Activated CD4-positive, alpha-beta memory T cell treated with anti-CD3 and anti-CD28 coated beads for 36 hours (primary cell): Measurements from ENCODE around the gene VAMP2. TPM values are rescaled to one million over a fixed set of nuclear protein-coding genes. Genes with fewer than 3 reads are reported as not detected.

Experiments
- CTCF ChIA-PET: fragments of 350-600 bp; sonication (Branson Sonifier 250); formaldehyde crosslinking; loops from one replicate; lab custom pipeline; 2021; ENCODE audit warnings: antibody characterized with exemption, inconsistent platforms; lab: Charles Lee
- POLR2A ChIA-PET: fragments of 350-600 bp; sonication (Branson Sonifier 250); formaldehyde crosslinking; loops from one replicate; lab custom pipeline; 2021; ENCODE audit warnings: antibody characterized with exemption; lab: Charles Lee
- DNase-seq: peaks from one replicate; pipeline ENCODE4 v3.0.0-alpha.2; 2020
- H3K27ac Mint-ChIP-seq: one replicate; pipeline ENCODE4 v1.8.0; 2021; ENCODE audit warnings: mixed read lengths
- H3K27me3 Mint-ChIP-seq: one replicate; pipeline ENCODE4 v1.8.0; 2021; ENCODE audit warnings: mixed read lengths
- H3K36me3 Mint-ChIP-seq: one replicate; pipeline ENCODE4 v1.8.0; 2021; ENCODE audit warnings: mixed read lengths
- H3K4me1 Mint-ChIP-seq: one replicate; pipeline ENCODE4 v1.8.0; 2021; ENCODE audit warnings: low read depth, mixed read lengths
- H3K4me3 Mint-ChIP-seq: one replicate; pipeline ENCODE4 v1.8.0; 2021; ENCODE audit warnings: mild to moderate bottlenecking, mixed read lengths
- H3K9me3 Mint-ChIP-seq: one replicate; pipeline ENCODE4 v1.8.0; 2021; ENCODE audit warnings: mixed read lengths
- intact Hi-C: fragments of 100-400 bp; cut with micrococcal nuclease; formaldehyde crosslinking; loops from one replicate; pipeline ENCODE4 v1.15.1; 2023
- total RNA-seq, 2 experiments: library from RNA; stranded (reverse); gene quantifications; one replicate each; pipeline ENCODE4 v1.2.3, GENCODE V29; 2021

VAMP2 gene, protein sequence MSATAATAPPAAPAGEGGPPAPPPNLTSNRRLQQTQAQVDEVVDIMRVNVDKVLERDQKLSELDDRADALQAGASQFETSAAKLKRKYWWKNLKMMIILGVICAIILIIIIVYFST
- 10 to 100 TPM; 30.1 to 30.4 TPM for total RNA-seq

DNA sequence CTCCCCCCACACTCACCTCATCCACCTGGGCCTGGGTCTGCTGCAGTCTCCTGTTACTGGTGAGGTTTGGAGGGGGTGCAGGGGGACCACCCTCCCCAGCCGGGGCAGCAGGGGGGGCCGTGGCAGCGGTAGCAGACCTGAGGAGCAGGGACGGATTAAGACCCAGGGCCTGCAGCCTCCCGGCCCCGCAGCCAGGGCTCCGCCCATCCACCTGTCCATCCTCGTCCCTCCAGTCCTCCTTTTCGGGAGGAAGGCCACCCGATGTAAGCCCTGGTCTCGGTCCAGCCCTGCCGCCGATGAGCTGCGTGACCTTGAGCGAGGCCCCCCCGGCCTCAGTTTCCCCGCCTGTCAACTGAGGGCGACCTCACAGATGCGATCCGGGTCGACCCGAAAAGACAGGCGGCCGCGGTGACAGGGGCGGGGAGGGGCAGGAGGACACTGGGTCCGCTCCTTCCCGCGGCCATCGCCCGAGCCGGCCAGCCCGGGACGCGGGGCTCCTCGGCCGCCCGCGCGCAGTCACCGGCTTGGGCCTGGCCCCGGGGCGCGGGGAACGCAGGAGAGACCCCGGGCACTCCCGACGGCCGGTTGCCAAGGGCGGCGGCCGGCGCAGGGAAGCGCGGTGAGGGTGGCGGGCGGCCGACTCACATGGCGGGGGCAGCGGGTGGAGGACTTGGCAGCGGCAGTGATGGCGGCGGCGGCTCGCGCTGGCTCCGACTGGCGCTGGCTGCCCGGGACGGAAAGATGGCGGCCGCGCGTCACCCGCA lies at the start of gene VAMP2:
Gene VAMP2 (minus strand): TSS at position 716 of the 764 bp plus-strand sequence. CDS start 69 bp downstream, at position 647.
- ChIA-PET CTCF (interaction anchor here (1.6 to 2.2 kb wide), 2 partner anchors 11 to 59 kb away, joined by 3 to 8 read pairs; no protein-coding TSS in a partner anchor), POLR2A (interaction anchor here (0.6 to 4.5 kb wide), 2 partner anchors 9 to 11 kb away, joined by 3 to 146 read pairs; no protein-coding TSS in a partner anchor)
- Mint-ChIP-seq H3K9me3 (no peaks in the 10 kb centered on the region), H3K4me3 (peak within 1 kb of the TSS; percentile 86), H3K36me3 (peaks cover 24% of the 10 kb centered on the region), H3K27ac (peak within 1 kb of the TSS; percentile 95), H3K4me1 (peaks cover 52% of the 10 kb centered on the region), H3K27me3 (no peaks in the 10 kb centered on the region)
- peak; percentile 88 for DNase-seq
- intact Hi-C loops: no loop called here

DNA sequence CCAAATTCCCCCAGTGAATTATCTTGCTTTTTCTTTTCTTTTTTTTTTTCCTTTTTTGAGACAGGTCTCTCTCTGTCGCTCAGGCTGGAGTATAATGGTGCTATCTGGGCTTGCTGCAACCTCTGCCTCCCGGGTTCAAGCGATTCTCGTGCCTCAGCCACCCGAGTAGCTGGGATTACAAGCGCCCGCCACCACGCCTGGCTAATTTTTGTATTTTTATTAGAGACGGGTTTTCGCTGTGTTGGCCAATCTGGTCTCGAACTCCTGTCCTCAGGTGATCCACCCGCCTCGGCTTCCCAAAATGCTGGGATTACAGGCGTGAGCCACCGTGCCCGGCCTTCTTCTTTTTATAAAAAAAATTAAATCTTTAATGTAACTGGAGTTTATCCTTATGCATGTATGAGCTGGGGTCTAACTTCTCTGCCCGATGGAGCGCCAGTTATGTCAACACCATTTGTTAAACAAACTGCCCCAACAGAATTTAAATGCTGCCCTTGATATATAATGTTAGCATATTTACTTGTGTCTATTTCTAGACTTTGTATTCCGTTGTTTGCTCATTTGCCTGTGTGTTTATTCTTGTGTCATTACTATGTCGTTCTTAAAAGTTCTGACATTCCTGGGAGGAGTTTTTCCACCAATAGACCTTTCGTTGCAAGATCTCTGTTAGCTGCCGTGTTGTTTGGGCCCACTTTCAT lies 48.2 kb upstream of the VAMP2 start:
- POLR2A ChIA-PET: interaction anchor here (0.7 to 4.7 kb wide), 15 partner anchors 12 to 167 kb away, joined by 3 to 40 read pairs (median 5); partner anchors contain the start of genes BORCS6, CTC1, KRABD2 and RANGRF
- no peaks in the 10 kb centered on the region for H3K9me3 Mint-ChIP-seq
- CTCF ChIA-PET: interaction anchor here (0.7 to 2.2 kb wide), 11 partner anchors 11 to 117 kb away, joined by 3 to 9 read pairs (median 4); no protein-coding TSS in a partner anchor
- H3K27me3 Mint-ChIP-seq: no peaks in the 10 kb centered on the region
- peak overlapping the region; percentile 97 for H3K27ac Mint-ChIP-seq
- DNase-seq: no peak
- H3K4me1 Mint-ChIP-seq: peaks cover 23% of the 10 kb centered on the region
- H3K4me3 Mint-ChIP-seq: peak overlapping the region; percentile 99
- intact Hi-C loops: loop anchor here (1.0 to 2.0 kb wide), 5 partner anchors 10 to 47 kb away; no protein-coding TSS in a partner anchor
- peaks cover 34% of the 10 kb centered on the region for H3K36me3 Mint-ChIP-seq

DNA sequence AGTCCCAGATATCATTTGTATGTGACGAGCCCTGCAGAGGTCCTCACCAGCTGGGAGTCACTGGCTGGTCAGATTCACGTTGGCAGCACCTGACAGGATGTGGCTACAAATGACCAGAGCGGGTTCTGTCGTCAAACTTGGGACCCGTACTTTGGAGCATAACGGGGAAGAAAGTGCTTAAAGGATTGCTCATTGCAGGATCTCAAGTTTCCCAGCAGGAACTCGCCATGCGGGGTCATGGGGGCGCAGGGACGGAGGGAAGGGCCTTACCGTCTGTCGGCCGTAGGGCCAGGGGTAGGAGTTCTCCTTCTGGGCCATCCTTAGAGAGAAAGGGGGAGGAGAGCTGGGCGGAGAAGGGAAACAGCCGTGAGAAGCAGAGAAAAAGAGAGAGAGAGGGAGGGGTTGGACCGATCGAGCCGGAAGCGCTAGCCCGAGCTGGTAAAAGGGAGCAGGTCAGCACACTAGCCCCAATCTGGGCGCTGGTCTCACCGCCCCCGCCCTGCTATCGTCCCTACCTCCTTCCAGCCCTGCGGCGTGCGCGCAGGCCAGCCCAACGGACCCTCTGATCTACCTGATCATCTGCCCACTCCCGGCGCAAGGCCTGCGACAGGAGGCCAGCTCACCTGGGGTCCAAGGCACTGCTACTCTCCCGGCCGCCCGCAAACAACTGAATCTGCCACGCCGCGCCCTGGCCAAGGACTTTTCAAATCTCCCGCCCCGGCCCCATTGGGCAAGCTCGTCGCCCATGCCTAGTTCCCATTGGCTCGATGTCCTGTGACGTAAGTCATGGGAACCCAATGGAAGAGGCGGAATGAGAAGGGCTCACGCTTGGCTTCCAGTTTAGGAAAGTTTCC lies 47.4 kb upstream of the VAMP2 start, which contains the start of gene AURKB:
Gene AURKB (minus strand): TSS at position 669 of the 854 bp plus-strand sequence. CDS start 351 bp downstream, at position 318.
- Mint-ChIP-seq H3K4me3 (peak within 1 kb of the TSS; percentile 99), H3K4me1 (peaks cover 23% of the 10 kb centered on the region), H3K27ac (peak within 1 kb of the TSS; percentile 97), H3K27me3 (no peaks in the 10 kb centered on the region), H3K36me3 (peaks cover 39% of the 10 kb centered on the region), H3K9me3 (no peaks in the 10 kb centered on the region)
- intact Hi-C loops: loop anchor here (1.0 to 2.0 kb wide), 5 partner anchors 10 to 46 kb away; no protein-coding TSS in a partner anchor
- ChIA-PET POLR2A (interaction anchor here (0.6 to 4.7 kb wide), 18 partner anchors 11 to 171 kb away, joined by 3 to 40 read pairs (median 4); partner anchors contain the start of genes BORCS6, CTC1, KRABD2 and RANGRF), CTCF (interaction anchor here (0.7 to 2.2 kb wide), 10 partner anchors 10 to 116 kb away, joined by 3 to 9 read pairs (median 4); no protein-coding TSS in a partner anchor)
- peak; percentile 96 for DNase-seq

DNA sequence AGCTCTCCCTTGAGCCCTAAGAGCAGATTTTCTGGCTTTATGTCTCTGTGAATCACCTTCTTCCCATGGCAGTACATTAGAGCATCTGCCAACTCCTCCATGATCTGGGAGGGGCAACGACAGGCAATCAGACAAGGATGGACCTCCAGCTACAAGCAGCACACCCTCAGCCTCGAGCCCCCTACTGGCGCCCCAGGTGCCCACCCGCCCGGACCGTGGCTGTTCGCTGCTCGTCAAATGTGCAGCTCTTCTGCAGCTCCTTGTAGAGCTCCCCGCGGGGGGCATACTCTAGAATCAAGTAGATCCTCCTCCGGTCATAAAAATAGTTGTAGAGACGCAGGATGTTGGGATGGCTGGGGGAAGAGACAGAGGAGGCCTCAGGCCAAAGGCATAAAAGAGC lies 43.8 kb upstream of the VAMP2 start:
- Mint-ChIP-seq H3K27ac (no peak overlapping the region), H3K4me3 (no peak overlapping the region), H3K36me3 (peaks cover 55% of the 10 kb centered on the region), H3K9me3 (no peaks in the 10 kb centered on the region), H3K4me1 (peaks cover 23% of the 10 kb centered on the region), H3K27me3 (no peaks in the 10 kb centered on the region)
- DNase-seq: no peak
- intact Hi-C loops: no loop called here
- ChIA-PET POLR2A (interaction anchor here (1.1 kb wide), 2 partner anchors 13 to 16 kb away, joined by 3 to 5 read pairs; partner anchors contain the start of gene BORCS6), CTCF (interaction anchor here (1.2 to 1.4 kb wide), 2 partner anchors 15 to 87 kb away, joined by 3 read pairs; no protein-coding TSS in a partner anchor)

DNA sequence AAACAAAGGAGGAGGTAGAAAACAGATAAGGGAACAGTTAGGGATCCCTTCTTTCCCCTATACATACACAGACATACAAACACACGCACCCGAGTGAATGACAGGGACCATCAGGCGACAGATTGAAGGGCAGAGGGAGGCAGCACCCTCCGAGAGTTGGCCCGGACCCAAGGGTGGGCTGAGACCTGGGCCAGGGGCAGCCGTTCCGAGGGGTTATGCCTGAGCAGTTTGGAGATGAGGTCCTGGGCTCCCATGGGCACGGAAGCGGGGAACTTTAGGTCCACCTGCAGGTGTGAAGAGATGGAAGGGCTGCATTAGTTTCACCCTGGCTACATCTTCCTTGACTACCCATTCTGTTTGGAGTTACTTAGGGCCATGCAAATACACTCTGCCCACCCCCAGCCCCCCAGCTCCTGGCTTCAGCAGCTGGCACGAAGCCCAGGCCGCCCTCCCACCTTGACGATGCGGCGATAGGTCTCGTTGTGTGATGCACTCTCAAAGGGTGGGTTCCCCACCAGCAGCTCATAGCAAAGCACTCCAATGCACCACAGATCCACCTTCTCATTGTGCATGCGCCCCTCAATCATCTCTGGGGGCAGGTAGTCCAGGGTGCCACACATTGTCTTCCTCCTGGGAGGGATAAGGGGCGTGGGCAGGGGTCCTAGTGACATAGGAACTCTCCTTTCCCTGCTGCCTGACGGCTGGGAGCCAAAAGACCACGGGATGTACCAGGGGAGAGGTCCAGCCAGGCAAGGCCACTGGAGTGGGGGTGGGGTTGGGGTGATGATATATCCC lies 42.2 kb upstream of the VAMP2 start:
- no peak overlapping the region for H3K27ac Mint-ChIP-seq
- ChIA-PET CTCF (interaction anchor here (1.1 kb wide), 1 partner anchor 13 kb away, joined by 3 read pairs; no protein-coding TSS in a partner anchor), POLR2A (interaction anchor here (1.1 to 1.8 kb wide), 2 partner anchors 13 to 16 kb away, joined by 3 to 6 read pairs; no protein-coding TSS in a partner anchor)
- H3K27me3 Mint-ChIP-seq: no peaks in the 10 kb centered on the region
- intact Hi-C loops: no loop called here
- no peak overlapping the region for H3K4me3 Mint-ChIP-seq
- H3K36me3 Mint-ChIP-seq: peaks cover 54% of the 10 kb centered on the region
- DNase-seq: no peak
- peaks cover 17% of the 10 kb centered on the region for H3K4me1 Mint-ChIP-seq
- H3K9me3 Mint-ChIP-seq: no peaks in the 10 kb centered on the region

DNA sequence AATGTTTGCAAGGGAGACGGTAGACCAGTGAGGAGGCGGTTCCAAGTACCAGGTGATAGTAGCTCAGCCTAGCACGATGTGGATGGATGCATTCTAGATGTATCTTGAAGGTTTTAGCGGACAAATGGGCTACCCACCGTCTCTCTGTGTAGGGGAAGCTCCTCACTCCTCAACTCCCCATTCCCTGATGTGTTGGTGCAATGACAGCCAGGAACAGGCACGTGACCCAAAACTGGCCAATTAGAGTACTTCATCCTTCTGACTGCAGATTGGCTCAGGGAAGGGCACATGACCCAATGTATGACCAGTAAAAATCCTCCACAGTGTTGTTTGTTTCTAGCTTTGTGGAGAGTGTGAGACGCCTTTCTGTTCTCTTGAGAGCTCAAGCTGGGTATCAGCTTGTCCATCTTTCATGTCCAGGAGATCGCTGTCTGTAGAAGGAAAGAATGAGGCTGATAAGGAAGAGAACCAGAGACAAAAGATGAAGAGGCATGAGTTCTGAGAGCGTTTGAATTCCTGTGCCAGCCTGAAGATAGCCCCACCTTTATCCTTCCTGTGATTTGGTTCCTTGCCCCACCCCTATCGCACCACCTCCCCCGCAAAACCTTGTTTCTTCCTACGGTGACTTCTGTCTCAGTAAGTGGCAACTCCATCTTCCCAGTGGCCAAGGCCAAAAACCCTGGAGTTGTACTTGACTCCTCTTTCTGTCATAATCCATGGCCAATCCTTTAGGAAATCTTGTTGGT lies 29.5 kb upstream of the VAMP2 start:
- H3K4me1 Mint-ChIP-seq: peaks cover 16% of the 10 kb centered on the region
- POLR2A ChIA-PET: interaction anchor here (0.8 to 3.2 kb wide), 9 partner anchors 12 to 57 kb away, joined by 3 to 18 read pairs (median 3); partner anchors contain the start of genes AURKB and CTC1
- no peak overlapping the region for H3K27ac Mint-ChIP-seq
- intact Hi-C loops: loop anchor here (1.0 to 2.0 kb wide), 2 partner anchors 8 to 19 kb away; partner anchors contain the start of gene AURKB
- CTCF ChIA-PET: interaction anchor here (0.7 to 1.2 kb wide), 5 partner anchors 12 to 119 kb away, joined by 3 to 5 read pairs (median 3); no protein-coding TSS in a partner anchor
- H3K4me3 Mint-ChIP-seq: no peak overlapping the region
- peak; percentile 80 for DNase-seq
- H3K9me3 Mint-ChIP-seq: no peaks in the 10 kb centered on the region
- no peaks in the 10 kb centered on the region for H3K27me3 Mint-ChIP-seq
- H3K36me3 Mint-ChIP-seq: no peaks in the 10 kb centered on the region

DNA sequence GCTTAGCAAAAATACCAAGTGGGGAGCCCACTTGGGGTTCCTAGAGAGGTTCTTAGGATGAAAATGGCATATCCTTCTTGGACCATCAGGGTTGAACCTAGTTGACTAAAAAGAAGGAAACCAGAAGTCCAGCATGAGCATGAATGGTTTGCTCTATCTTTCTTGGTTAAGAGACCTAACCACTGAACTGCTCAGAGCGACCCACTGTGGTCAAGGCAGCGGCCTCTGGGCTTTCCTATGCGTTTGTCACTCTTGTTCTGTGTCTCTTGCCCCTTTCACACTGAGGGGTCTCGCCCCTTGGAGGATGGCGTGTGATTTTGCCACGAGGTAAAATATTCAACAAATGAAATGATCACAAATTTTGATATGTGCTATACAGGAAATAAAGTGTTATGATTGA lies 27.8 kb upstream of the VAMP2 start:
- POLR2A ChIA-PET: interaction anchor here (0.7 to 7.3 kb wide), 7 partner anchors 16 to 105 kb away, joined by 3 to 96 read pairs (median 17); partner anchors contain the start of genes AURKB, CTC1, PFAS and SLC25A35
- CTCF ChIA-PET: interaction anchor here (0.9 to 6.0 kb wide), 7 partner anchors 8 to 71 kb away, joined by 3 to 48 read pairs (median 6); partner anchors contain the start of gene ALOXE3
- Mint-ChIP-seq H3K36me3 (no peaks in the 10 kb centered on the region), H3K9me3 (no peaks in the 10 kb centered on the region), H3K4me3 (no peak overlapping the region), H3K27ac (peak overlapping the region; percentile 93), H3K4me1 (peaks cover 10% of the 10 kb centered on the region), H3K27me3 (no peaks in the 10 kb centered on the region)
- intact Hi-C loops: loop anchor here (1.0 kb wide), 1 partner anchor 68 kb away; no protein-coding TSS in a partner anchor
- no peak for DNase-seq

DNA sequence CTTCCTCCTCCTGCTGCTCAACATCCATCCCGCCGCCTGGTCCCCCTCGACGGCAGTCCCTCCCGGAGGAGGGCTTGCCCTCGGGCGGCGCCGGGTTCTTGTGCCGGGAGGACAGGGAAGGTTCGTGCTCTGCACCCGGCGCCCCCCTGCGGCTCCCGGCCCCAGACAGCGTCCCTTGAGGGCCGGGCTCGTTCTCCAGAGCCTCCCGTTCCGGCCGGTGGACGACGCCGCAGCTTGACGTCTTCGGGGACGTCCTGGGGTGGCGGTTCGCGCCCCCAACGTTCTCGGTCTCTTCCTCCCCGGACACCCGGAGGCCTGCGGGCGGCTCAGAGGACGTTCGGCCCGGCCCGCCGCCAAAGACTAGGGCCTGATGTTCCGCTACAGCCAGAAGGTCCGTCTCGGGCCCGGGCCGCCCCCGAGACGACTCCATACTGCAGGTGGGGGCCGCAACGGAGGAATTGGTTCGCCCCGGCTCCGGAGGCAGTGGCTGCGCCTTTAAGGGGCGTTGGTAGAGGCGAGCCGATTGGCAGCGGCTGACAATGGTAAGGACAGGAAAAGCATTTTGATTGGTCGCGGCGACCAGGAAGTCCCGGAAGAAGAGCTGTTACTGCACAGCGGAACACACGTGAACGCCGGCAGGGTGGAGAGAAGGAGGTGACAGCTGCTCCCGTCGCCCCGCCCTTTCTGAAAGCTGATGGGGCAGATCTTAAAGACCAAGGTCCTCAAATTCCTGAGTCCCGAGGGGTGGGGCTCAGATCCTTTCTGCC lies 27.1 kb upstream of the VAMP2 start, which contains the start of gene BORCS6:
Gene BORCS6 (minus strand): TSS at position 470 of the 767 bp plus-strand sequence. CDS start 40 bp downstream, at position 430.
- peaks cover 10% of the 10 kb centered on the region for H3K4me1 Mint-ChIP-seq

More for the DNA sequence above, 27.1 kb upstream of the VAMP2 start, which contains the start of gene BORCS6:
- ChIA-PET POLR2A (interaction anchor here (0.6 to 7.3 kb wide), 9 partner anchors 16 to 106 kb away, joined by 3 to 96 read pairs (median 16); partner anchors contain the start of genes ALOXE3, AURKB, CTC1 and PFAS), CTCF (interaction anchor here (0.9 to 6.0 kb wide), 8 partner anchors 9 to 116 kb away, joined by 3 to 48 read pairs (median 5); partner anchors contain the start of gene ALOXE3)
- Mint-ChIP-seq H3K36me3 (no peaks in the 10 kb centered on the region), H3K27me3 (no peaks in the 10 kb centered on the region), H3K27ac (peak within 1 kb of the TSS; percentile 93), H3K9me3 (no peaks in the 10 kb centered on the region), H3K4me3 (no peak within 1 kb of the TSS)
- intact Hi-C loops: loop anchor here (1.0 to 10.0 kb wide), 2 partner anchors 68 to 355 kb away; partner anchors contain the start of gene KDM6B
- peak; percentile 98 for DNase-seq
